H1 (cell line): ENCODE measurements around the gene TMEM238. TPM values are rescaled to one million over a fixed set of nuclear protein-coding genes. Genes with fewer than 3 reads are reported as not detected.
A peak's percentile ranks its signal among the peaks of the same experiment; 100 is the strongest.

Experiments used
- CTCF ChIA-PET: fragments of 300-600 bp; sonication (Branson Sonifier 250); formaldehyde crosslinking; loops from one replicate; lab custom pipeline; 2021; ENCODE audit not compliant: partially characterized antibody; lab: Charles Lee
- POLR2A ChIA-PET: fragments of 300-600 bp; sonication (Branson Sonifier 250); formaldehyde crosslinking; loops from one replicate; lab custom pipeline; 2021; ENCODE audit warnings: inconsistent platforms; ENCODE audit not compliant: partially characterized antibody; lab: Charles Lee
- DNase-seq, 2 experiments: peaks; one replicate each; pipeline versions ENCODE4 v3.0.0 to v3.0.0-alpha.2; 2010 to 2022; ENCODE audit warnings: low spot score in 2 of 2, low read depth in 1 of 2, mixed read lengths in 1 of 2
- FAIRE-seq: peaks from 2 replicates; lab custom pipeline; 2011; peaks lifted over from hg19 to GRCh38; lab: Jason Lieb, UNC
- H2AFZ ChIP-seq: 2 replicates; pipeline ENCODE4 v1.8.1; 2012; ENCODE audit warnings: low read length, inconsistent platforms
- H2AK5ac ChIP-seq: 2 replicates; pipeline ENCODE4 v1.6.1; 2013; ENCODE audit warnings: low read depth, low read length
- H2BK120ac ChIP-seq: replicated peaks from 2 replicates; pipeline ENCODE3; 2013; ENCODE audit warnings: low read depth, low read length, inconsistent platforms
- H2BK12ac ChIP-seq: 2 replicates; pipeline ENCODE4 v1.6.1; 2013; ENCODE audit warnings: low read depth, low read length
- H2BK15ac ChIP-seq: 2 replicates; pipeline ENCODE4 v1.6.1; 2013; ENCODE audit warnings: low read length
- H2BK20ac ChIP-seq: 2 replicates; pipeline ENCODE4 v1.6.1; 2013; ENCODE audit warnings: low read length
- H2BK5ac ChIP-seq: 2 replicates; pipeline ENCODE4 v1.6.1; 2013; ENCODE audit warnings: low read depth, low read length
- H3K14ac ChIP-seq: 2 replicates; pipeline ENCODE4 v1.6.1; 2013; ENCODE audit warnings: inconsistent platforms; ENCODE audit not compliant: insufficient read length
- H3K18ac ChIP-seq: 2 replicates; pipeline ENCODE4 v1.6.1; 2013; ENCODE audit warnings: low read length; ENCODE audit errors: extremely low read depth
- H3K23ac ChIP-seq: 2 replicates; pipeline ENCODE4 v1.6.1; 2013; ENCODE audit warnings: inconsistent platforms; ENCODE audit not compliant: insufficient read length
- H3K23me2 ChIP-seq: 2 replicates; pipeline ENCODE4 v1.6.1; 2013; ENCODE audit warnings: low read depth, low read length
- H3K27ac ChIP-seq: 2 replicates; pipeline ENCODE4 v1.6.1; 2011; ENCODE audit warnings: low read depth, low read length, inconsistent platforms
- H3K27me3 ChIP-seq, 4 experiments: replicated peaks in 1 of 4; 1 replicate in 1 of 4; 2 replicates in 3 of 4; pipeline versions ENCODE4 v1.6.1 to v1.8.1; 2011 to 2013; ENCODE audit warnings: low read length in 3 of 4, mild to moderate bottlenecking in 3 of 4, inconsistent platforms in 2 of 4, mixed read lengths in 2 of 4, moderate library complexity in 1 of 4; ENCODE audit not compliant: control insufficient read depth in 3 of 4, insufficient read depth in 3 of 4; ENCODE audit errors: extremely low read depth in 1 of 4
- H3K36me3 ChIP-seq, 4 experiments: 2 replicates each; pipeline versions ENCODE4 v1.6.1 to v1.8.1; 2011 to 2013; ENCODE audit warnings: mild to moderate bottlenecking in 4 of 4, low read length in 3 of 4, moderate library complexity in 2 of 4, control low read depth in 1 of 4, inconsistent platforms in 1 of 4; ENCODE audit not compliant: insufficient read depth in 4 of 4, control insufficient read depth in 2 of 4
- H3K4ac ChIP-seq: replicated peaks from 2 replicates; pipeline ENCODE3; 2013; ENCODE audit warnings: low read length, low read depth, mixed read lengths, inconsistent platforms; ENCODE audit not compliant: insufficient read length
- H3K4me1 ChIP-seq, 4 experiments: replicated peaks in 1 of 4; 1 replicate in 1 of 4; 2 replicates in 3 of 4; pipeline versions ENCODE4 v1.6.1 to v1.8.1; 2011 to 2013; ENCODE audit warnings: low read length in 3 of 4, inconsistent platforms in 2 of 4, mixed read lengths in 1 of 4; ENCODE audit not compliant: insufficient read depth in 4 of 4, control insufficient read depth in 3 of 4
- H3K4me2 ChIP-seq, 2 experiments: 2 replicates each; pipeline versions ENCODE4 v1.6.1 to v1.8.1; 2011 to 2013; ENCODE audit warnings: low read depth in 2 of 2, low read length in 2 of 2, control low read depth in 1 of 2, inconsistent platforms in 1 of 2, mild to moderate bottlenecking in 1 of 2; ENCODE audit not compliant: insufficient read depth in 1 of 2
- H3K4me3 ChIP-seq, 4 experiments: fragments of 200-600, 300-600 bp in 1 of 4; sonication (generic), shearing (Covaris generic), sonication (Bioruptor Twin) in 1 of 4; 2 replicates each; pipeline versions ENCODE4 v1.5.1 to v1.8.1; 2011 to 2016; ENCODE audit warnings: low read length in 4 of 4, low read depth in 3 of 4, control low read depth in 2 of 4, inconsistent platforms in 2 of 4, mild to moderate bottlenecking in 2 of 4, mixed read lengths in 1 of 4, moderate library complexity in 1 of 4; ENCODE audit not compliant: insufficient read depth in 2 of 4; ENCODE audit errors: extremely low read depth in 1 of 4
- H3K56ac ChIP-seq: replicated peaks from 2 replicates; pipeline ENCODE3; 2013; ENCODE audit warnings: low read depth, mild to moderate bottlenecking, mixed read lengths, low read length, inconsistent platforms; ENCODE audit not compliant: insufficient read length
- H3K79me1 ChIP-seq: 2 replicates; pipeline ENCODE4 v1.6.1; 2013; ENCODE audit warnings: low read depth, low read length, control low read depth
- H3K79me2 ChIP-seq, 2 experiments: 2 replicates each; pipeline versions ENCODE4 v1.6.1 to v1.8.1; 2012 to 2013; ENCODE audit warnings: low read length in 2 of 2, mild to moderate bottlenecking in 2 of 2, inconsistent platforms in 1 of 2; ENCODE audit not compliant: insufficient read depth in 2 of 2, control insufficient read depth in 1 of 2
- H3K9ac ChIP-seq, 4 experiments: replicated peaks in 1 of 4; 1 replicate in 1 of 4; 2 replicates in 3 of 4; pipeline versions ENCODE4 v1.6.1 to v1.8.1; 2011 to 2013; ENCODE audit warnings: low read depth in 3 of 4, low read length in 3 of 4, control low read depth in 2 of 4, mild to moderate bottlenecking in 2 of 4, moderate library complexity in 2 of 4, inconsistent platforms in 1 of 4; ENCODE audit errors: extremely low read depth in 1 of 4
- H3K9me3 ChIP-seq, 2 experiments: 2 replicates each; pipeline versions ENCODE4 v1.6.1 to v1.8.1; 2012 to 2013; ENCODE audit warnings: mild to moderate bottlenecking in 2 of 2, moderate library complexity in 2 of 2, control low read depth in 1 of 2, inconsistent platforms in 1 of 2, low read depth in 1 of 2, low read length in 1 of 2, mixed read lengths in 1 of 2; ENCODE audit not compliant: insufficient read depth in 2 of 2
- H4K20me1 ChIP-seq, 2 experiments: replicated peaks in 1 of 2; 2 replicates each; pipeline versions ENCODE3 to v1.8.1; 2011 to 2013; ENCODE audit warnings: inconsistent platforms in 2 of 2, low read length in 2 of 2, mild to moderate bottlenecking in 1 of 2; ENCODE audit not compliant: insufficient read depth in 2 of 2, control insufficient read depth in 1 of 2
- H4K5ac ChIP-seq: 2 replicates; pipeline ENCODE4 v1.6.1; 2013; ENCODE audit warnings: low read length, low read depth, mixed read lengths, inconsistent platforms; ENCODE audit not compliant: insufficient read length
- H4K8ac ChIP-seq: 2 replicates; pipeline ENCODE4 v1.8.0; 2013; ENCODE audit warnings: mild to moderate bottlenecking, moderate library complexity, low read length, inconsistent platforms; ENCODE audit not compliant: insufficient read depth; ENCODE audit errors: extremely low read depth
- H4K91ac ChIP-seq: replicated peaks from 2 replicates; pipeline ENCODE3; 2013; ENCODE audit warnings: low read length, mixed read lengths, inconsistent platforms; ENCODE audit not compliant: insufficient read length
- NRF1 ChIP-seq: IDR thresholded peaks from 2 replicates; pipeline ENCODE4 v1.6.1; 2011; ENCODE audit warnings: mild to moderate bottlenecking, low read depth, low read length, improper control_type of control experiment
- SIN3A ChIP-seq, 2 experiments: IDR thresholded peaks in 1 of 2; conservative IDR thresholded peaks in 1 of 2; 2 replicates each; pipeline ENCODE4 v1.6.1; 2011 to 2012; ENCODE audit warnings: low read length in 2 of 2, improper control_type of control experiment in 1 of 2, low read depth in 1 of 2, mild to moderate bottlenecking in 1 of 2
- WGBS, 2 experiments: shearing (Covaris generic) in 1 of 2; methylation state at CpG; one replicate each; pipeline versions ENCODE4 v1.1.6 to v1.1.7; 2013 to 2015; ENCODE audit warnings: low lambda C conversion rate in 2 of 2, mixed read lengths in 2 of 2, inconsistent platforms in 1 of 2, low coverage in 1 of 2, missing lambda C conversion rate in 1 of 2; ENCODE audit not compliant: insufficient replicate concordance in 2 of 2, insufficient coverage in 1 of 2, insufficient read length in 1 of 2; ENCODE audit errors: extremely low coverage in 1 of 2, missing lambda C conversion rate in 1 of 2; 5-methylcytosine and 5-hydroxymethylcytosine counted together
- polyA plus RNA-seq, 7 experiments: library from polyadenylated mRNA; depleted of rRNA in 3 of 7; stranded (reverse) in 5 of 7; unstranded in 2 of 7; fragments of >200 nt in 5 of 7; fragments of 200-250 nt in 2 of 7; gene quantifications; 1 replicate in 5 of 7; 2 replicates in 1 of 7; 4 replicates in 1 of 7; pipeline versions ENCODE4 v1.2.1 to v1.2.3, GENCODE V29; 2011 to 2013; ENCODE audit warnings: missing spikeins in 2 of 7, mixed read lengths in 2 of 7
- total RNA-seq: library from RNA; stranded (reverse); fragmentation: NEBNext Ultra II Directional; extraction: Animal tissue kit (Norgen Biotek cat#: 25700); gene quantifications from 2 replicates; pipeline ENCODE4 v1.2.1, GENCODE V29; 2021

TMEM238 gene
- total and polyA plus RNA-seq, 2 of the 8 experiments (the other 6 are each of a cell fraction or from before 2014, with no cell fraction given), result 0.53 to 3.8 TPM

DNA sequence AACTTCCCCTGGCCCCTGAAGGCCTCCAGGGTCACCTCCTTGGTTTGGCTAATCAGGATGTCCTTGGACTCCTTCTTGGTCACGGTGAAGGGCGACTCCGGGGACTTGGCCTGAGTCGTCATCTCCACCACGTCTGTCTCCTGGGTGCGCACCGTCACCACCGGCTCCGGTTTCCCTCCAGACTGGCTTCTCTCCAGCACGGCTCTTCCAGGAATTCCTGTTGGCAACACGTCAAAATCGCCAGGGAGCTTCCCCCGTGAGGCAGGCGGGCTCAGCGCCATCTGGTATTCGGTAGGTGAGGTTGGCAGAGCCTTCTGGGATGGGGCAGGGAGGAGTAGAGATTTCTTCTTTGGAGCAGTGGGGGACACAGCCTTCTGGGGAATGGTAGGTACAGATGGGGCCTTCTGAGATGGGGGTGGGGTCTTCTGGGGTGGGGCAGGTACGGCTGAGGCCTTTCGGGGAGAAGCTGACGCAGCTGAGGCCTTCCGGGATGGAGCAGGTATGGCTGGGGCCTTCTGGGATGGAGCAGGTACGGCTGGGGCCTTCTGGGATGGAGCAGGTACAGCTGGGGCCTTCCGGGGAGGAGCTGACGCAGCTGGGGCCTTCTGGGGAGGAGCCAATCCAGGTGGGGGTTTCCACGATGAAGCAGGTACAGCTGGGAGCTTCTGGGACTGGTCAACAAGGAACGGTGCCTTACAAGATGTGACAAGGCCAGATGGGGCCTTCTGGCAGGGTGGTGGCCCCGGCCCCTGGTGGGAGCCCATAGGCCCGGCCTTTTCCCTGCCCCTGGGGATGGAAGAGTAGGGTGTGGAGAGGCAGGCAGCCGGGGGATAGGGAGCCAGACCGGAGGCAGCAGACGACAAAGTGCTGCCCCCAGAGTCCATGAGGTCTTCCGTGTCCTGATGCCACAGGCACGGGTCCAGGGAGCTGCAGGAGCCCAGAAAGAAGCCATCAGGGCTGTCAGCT, 24.9 kb downstream of the TMEM238 start:
- 0 out of 2 replicates have a peak overlapping the region, but pooled peaks have one; percentile 17 for H2BK12ac ChIP-seq
- no peak overlapping the region for H3K56ac ChIP-seq
- no peak overlapping the region for H4K91ac ChIP-seq
- H3K79me1 ChIP-seq, result no peaks in the 10 kb centered on the region
- no peak overlapping the region for H2BK5ac ChIP-seq
- H4K5ac ChIP-seq, result no peak overlapping the region
- H3K18ac ChIP-seq, result no peak overlapping the region
- H2AFZ ChIP-seq, result no peak overlapping the region
- peaks cover 2 to 30% (median 25%) of the 10 kb centered on the region in 4 experiments for H3K27me3 ChIP-seq
- WGBS, 2 experiments, result 92% methylated on average over 27 of the region's 32 CpGs; no CpG with 5 or more reads in 1 of the 2 experiments
- no peak overlapping the region for H3K23ac ChIP-seq
- peaks cover 0 to 1% of the 10 kb centered on the region in 2 experiments for H4K20me1 ChIP-seq
- H4K8ac ChIP-seq, result peak overlapping the region; percentile 21; the same call in 1 of the 2 replicates
- TF ChIP-seq SIN3A (conservative IDR thresholded peaks at IDR 0.05 in 1 of 2, IDR thresholded peaks at IDR 0.05 in 1 of 2; ENCODE audit: low read depth in 1 of 2, low read length in 2 of 2) (no peak), NRF1 (no peak)
- ChIA-PET CTCF (interaction anchor here (0.6 to 2.0 kb wide), 10 partner anchors 10 to 114 kb away, joined by 3 to 5 read pairs (median 4); partner anchors contain the start of gene TMEM238), POLR2A (interaction anchor here (0.6 to 6.1 kb wide), 14 partner anchors 9 to 288 kb away, joined by 3 to 30 read pairs (median 3); partner anchors contain the start of genes CCDC106, DNAAF3, TMEM238 and UBE2S)
- H2AK5ac ChIP-seq, result no peak overlapping the region
- H3K9me3 ChIP-seq, result no peaks in the 10 kb centered on the region
- no peaks in the 10 kb centered on the region for H3K36me3 ChIP-seq
- H3K4me1 ChIP-seq, result peaks cover 0 to 9% (median 7%) of the 10 kb centered on the region in 4 experiments; a peak in 6 of 7 replicates
- no peak overlapping the region for H3K9ac ChIP-seq
- H3K4ac ChIP-seq, result no peak overlapping the region
- peak overlapping the region; percentile 32; the same call in 1 of the 2 replicates for H2BK20ac ChIP-seq
- no peak overlapping the region for H3K27ac ChIP-seq
- H3K23me2 ChIP-seq, result peaks cover 3% of the 10 kb centered on the region; the same call in 1 of the 2 replicates
- no peaks in the 10 kb centered on the region for H3K79me2 ChIP-seq
- H2BK15ac ChIP-seq, result peak overlapping the region; percentile 61; the same call in 1 of the 2 replicates
- no peak for FAIRE-seq
- H2BK120ac ChIP-seq, result no peak overlapping the region
- no peak overlapping the region for H3K4me2 ChIP-seq
- no peak overlapping the region for H3K14ac ChIP-seq
- no peak for DNase-seq
- H3K4me3 ChIP-seq, result no peak overlapping the region
